HG03442 (cell line): Measurements from ENCODE around the gene LRP6.
"Not testable (repeated sequence)": the region's sequence is repeated elsewhere in the genome, so short reads cannot be mapped to it uniquely, and the experiment has no call there.

Experiments
- ATAC-seq: cut with Tn5 transposase; IDR thresholded peaks from one replicate; pipeline ENCODE4 v1.9.1; 2021; ENCODE audit warnings: mild to moderate bottlenecking, moderate library complexity; ENCODE audit not compliant: unreplicated experiment

LRP6 gene

DNA sequence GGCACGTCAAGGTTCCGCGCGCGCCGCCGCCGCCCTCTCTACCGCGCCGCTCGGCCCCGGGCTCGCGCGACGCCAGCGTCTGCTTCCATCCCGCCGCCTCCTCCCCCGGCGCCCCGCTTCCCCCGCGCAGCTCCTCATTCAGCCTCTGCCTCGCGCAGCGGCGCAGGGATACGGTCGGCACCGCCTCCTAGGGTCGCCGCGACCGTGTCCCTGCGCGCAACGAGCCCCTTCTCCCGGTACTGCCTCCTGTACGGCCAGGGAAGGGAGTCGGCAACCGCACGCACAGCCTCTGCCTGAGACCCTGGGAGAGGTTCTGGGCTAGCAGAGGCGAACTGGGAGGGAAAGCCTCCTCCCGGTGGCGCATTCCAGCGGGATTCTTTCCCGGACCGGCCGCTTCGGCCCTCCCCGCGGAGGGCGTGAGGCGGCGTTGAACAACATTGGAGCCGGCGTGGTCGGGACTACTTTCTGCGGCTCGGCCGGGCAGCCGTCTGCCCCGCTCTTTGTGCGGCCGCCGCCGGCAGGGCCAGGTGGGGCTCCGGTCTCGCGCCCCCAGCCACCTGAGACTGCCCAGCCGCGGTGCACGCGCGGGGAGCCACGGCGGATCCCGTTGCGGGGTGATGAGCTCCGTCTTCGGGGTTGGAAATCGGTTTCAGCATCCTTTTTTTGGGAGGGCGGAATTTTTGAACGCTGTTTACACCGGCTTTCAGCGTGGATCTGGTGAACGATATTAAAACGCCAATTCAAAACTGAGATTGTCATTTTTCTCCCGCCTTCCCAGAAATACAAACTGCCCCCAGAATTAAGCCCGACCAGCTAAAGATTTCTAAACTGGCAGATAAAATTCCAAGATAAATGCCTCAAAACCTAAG lies at the start of gene LRP6:
Gene LRP6, minus strand, starts transcription at position 172 of the 869 bp plus-strand sequence. CDS start 309 bp downstream, outside the sequence.
- ATAC-seq: peak; percentile 82

DNA sequence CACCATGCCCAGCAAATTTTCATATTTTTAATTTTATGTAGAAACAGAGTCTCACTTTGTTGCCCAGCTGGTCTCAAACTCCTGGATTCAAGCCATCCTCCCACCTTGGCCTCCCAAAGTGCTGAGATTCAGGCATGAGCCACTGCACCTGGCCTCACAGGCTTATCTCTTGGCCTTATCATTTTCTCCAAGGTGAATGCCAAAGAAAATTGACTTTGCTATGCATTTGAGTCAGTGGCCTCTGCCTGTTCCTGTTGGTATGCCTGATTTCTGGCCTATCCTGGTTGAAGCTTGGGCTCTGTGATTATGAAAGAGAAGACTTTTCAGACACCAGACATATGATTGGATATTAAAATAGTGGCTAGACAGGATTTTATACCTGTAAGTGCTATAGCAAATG lies 49.0 kb upstream of the LRP6 start:
- ATAC-seq: no peak

DNA sequence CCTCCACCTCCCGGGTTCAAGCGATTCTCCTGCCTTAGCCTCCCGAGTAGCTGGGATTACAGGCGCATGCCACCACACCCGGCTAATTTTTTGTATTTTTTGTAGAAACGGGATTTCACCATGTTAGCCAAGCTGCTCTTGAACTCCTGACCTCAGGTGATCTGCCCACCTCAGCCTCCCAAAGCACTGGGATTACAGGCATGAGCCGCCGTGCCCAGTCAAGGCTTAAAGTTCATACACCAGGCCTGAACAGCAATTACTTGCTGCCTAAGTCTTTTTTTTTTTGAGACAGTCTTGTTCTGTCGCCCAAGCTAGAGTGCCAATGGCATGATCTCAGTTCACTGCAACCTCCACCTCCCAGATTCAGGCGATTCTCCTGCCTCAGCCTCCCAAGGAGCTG lies 43.9 kb upstream of the LRP6 start:
- not testable (repeated sequence) for ATAC-seq

DNA sequence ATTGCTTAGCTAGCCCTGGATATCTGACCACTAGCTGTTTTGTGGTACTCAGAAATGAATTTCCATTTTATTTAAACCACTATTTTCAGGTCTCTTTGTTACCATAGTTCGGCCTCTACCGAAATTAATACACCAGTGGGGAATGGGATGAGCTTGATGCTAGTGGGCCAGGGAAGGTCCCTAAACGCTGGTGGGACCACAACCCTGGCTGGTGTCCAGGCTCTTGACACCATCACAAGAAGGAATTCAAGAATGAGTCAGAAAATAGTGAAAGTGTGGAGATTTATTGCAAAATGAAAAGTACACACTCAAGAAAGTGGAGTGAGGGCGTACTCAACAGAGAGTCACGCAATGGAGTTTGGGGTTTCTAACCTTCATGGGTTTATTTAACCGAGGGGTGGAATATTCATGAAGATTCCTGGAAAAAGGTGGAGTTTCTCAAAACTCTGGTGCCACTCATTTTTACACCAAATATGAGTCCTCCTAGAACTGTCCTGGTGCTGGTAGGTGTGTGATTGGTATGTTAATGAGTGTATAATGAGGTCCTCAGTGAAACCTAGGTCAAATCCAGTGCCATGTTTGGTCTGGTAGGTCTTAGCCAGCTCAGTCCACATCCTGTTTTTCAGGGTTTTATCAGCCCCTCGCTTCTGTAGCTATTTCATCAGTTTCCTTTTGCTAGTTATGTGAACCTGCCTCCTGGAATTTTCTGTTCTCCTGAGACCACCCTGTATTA lies 38.9 kb upstream of the LRP6 start:
- ATAC-seq: no peak

DNA sequence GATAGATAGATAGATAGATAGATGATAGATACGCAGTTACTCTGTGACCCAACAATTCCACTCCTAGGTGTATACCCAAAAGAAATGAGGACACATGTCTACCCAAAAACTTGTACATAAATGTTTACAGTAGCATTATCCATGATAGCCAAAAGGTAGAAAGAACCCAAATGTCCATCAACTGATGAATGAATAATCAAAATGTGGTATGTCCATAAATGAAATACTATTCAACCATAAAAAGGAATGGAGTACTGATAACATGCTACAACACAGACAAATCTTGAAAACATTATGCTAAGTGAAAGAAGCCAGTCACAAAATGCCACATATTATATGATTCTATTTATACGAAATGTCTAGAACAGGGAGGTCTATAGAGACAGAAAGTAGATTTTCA lies 36.1 kb upstream of the LRP6 start:
- ATAC-seq: no peak

DNA sequence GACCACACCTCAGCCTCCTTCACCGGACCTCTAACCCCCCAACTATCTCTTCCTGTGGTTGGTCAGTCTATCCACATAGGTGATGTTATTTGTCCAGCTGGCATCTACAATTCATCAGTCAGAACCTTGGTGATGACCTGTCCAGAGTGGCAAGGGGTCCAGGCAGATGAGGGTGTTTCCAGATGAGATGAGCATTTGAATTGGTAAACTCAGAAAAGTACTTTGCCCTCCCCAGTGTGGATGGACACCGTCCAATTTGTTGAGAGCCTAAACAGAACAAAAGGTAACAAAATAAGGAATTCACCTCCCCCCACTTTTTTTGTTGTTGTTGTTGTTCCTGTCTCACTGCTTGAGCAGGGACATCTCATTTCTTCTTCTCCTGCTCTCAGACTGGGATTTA lies 34.3 kb upstream of the LRP6 start:
- no peak for ATAC-seq

DNA sequence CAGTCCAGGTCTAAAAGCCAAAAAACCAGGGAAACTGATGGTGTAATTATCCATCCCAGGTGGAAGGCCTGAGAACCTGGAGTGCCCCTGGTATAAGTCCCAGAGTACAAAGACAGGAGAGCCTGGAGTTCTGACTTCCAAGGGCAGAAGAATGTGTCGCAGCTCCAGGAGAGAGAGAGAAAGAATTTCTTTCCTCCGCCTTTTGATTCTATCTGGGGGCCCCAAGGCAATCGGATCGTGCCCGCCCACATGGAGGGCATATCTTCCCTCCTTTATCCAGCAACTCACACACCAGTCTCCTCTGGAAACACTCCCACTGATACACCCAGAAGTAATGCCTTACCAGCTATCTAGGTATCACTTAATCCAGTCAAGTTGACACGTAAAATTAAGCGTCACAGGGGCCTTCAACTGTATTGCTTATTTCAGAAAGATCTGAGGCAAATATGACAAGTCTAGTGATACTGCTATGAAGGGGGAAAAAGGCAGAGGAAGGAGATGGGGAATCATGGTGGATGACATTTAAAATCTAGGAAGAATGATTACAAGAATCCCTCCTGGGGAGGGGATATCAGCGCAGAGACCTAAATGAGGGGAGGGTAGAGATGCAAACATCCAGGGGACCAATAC lies 30.5 kb upstream of the LRP6 start:
- no peak for ATAC-seq

DNA sequence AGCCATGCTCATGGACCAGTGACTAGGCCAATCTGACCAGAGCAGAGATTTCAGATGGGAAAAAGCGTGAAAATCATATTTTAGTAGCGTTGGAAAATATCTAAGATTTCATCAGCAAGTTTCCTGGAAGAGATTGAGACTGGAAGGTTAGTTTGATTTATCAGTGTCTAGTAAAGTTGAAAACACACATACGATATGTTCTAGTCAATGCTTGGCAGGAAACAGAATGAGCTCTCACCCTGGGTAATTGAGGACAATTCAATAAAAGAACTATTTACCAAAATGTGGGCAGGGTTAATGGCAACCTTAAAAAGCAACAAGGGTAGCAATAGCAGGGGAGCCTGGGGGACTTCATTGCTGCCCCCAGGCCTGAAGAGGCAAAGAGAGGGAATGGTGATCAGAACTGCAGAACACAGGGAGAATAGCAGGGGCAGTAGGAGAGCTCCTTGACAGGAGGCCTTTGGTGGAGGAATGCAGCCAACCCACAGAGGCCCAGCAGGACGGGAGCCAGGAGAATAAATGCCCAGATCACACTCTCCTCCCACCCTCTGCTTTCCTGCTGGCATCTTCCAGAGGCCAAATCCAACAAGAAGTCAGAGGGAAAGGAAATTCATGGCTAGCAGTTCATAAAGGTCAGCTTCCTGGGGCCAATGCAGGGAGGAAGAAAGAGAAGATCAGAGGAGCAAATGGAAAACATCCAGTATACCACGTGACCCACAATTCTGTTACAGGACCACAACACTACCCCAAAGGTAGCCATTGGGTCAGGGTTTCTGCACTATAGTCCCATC lies 27.6 kb upstream of the LRP6 start:
- no peak for ATAC-seq

DNA sequence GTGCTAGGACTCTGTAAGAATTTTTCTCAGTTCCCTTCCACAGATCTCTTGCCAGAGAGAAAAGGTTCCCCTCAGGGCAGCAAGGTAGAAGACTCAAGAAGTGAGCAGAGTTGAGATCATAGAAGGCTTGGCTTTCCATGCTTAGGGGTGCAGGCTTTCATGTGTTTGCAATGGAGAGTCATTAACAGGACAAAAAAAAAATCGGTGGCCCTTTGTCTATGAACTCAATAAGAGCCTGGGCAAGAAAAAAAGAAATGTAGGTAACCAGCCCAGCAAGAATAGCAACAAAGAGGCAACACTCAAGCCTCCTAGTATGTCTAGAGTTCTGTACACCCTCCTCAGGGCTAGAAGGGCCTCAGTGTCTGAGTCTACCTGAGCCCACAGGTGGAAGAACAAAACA lies 23.4 kb upstream of the LRP6 start:
- no peak for ATAC-seq

DNA sequence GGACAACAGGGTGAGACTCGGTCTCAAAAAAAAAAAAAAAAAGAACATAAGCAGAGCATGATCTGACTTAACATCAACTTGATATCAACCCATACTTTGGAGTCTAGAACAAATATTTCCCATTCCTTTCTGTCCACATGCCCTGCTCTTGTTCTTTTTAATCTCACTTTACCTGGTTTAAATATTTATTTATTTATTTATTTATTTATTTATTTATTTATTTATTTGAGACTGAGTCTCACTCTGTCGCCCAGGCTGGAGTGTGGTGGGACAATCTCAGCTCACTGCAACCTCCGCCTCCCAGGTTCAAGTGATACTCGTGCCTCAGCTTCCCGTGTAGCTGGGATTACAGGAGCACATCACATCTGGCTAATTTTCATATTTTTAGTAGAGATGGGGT lies 19.6 kb upstream of the LRP6 start:
- ATAC-seq: no peak

DNA sequence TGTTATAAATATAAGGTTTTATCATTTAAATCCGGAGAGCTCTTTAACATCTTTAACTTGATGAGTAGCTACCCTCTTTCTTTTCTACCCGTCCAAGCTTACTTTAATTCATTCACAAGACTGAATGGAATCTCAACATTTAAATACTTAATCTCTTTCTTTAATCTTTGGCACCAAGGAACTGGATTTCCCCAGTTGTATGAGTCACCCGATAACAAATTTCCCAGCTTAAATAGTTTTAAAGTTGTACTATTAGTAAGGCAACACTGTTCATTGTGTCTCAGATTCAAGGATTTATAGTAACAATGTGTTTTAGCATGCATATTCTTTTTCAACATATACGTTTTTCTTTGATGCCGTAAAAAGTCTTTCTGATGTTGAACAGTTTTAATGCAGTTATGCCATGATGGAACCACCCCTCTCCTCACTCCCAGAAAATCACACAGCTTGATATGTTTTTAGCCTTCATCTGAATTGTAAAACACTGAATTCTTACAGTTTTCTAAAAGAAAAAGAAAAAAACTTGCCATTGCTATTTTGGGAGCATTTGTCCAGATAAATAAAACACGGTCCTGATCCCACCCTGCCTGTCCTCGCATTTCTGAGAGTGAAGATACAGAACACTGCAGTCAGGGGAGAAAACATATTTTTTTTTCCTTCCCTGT lies 16.0 kb upstream of the LRP6 start:
- ATAC-seq: no peak

DNA sequence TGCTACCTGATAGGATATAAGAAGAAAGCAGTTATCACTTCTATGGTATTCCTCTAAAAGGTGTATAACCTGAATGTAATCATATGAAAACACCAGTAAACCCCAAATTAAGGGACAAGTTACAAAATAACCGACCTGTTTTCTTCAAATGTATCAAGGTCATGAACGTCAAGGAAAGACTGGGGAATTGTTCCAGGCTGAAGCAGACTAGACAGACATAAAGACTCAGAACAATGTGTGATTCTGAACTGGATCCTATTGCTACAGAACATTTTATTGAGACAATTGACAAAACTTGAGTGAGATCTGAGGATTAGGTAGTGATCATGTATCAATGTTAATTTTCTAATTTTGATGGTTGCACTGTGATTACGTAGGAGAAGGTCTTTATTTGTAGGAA lies 15.4 kb upstream of the LRP6 start:
- no peak for ATAC-seq

DNA sequence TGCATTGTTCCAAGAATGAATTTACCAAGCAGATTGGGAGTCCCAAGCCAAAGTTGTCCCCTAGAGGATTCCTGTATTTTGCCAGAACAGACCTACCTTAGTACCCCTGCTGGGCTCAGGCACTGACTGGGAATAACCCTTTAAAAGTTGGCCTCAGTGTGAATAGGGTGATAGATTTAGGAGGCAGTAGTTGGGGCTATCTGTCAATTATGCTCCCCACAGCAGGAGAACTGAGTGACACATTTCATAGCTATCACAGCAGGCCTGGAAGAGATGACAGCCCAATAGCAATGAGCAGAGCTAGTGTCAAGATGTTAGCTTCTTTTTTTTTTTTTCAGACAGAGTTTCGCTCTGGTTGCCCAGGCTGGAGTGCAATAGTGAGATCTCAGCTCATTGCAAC lies 14.3 kb upstream of the LRP6 start:
- ATAC-seq: no peak

DNA sequence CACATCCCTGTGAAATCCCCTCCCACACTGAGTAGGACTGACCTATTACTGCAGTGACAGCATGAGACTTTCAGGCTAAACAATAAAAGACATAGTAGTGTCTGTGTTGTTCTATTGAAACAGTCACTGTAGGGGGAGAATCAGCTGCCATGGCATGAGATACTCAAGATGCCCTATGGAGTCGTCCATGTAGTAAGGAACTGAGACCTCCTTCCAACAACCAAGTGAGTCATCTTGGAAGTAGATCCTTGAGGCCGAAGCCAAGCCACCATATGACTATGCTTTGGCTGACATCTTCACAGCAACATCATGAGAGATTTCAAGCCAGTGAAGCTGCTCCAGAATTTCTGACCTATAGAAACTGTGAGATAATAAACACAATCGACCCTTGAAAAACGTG lies 12.1 kb upstream of the LRP6 start:
- ATAC-seq: no peak

DNA sequence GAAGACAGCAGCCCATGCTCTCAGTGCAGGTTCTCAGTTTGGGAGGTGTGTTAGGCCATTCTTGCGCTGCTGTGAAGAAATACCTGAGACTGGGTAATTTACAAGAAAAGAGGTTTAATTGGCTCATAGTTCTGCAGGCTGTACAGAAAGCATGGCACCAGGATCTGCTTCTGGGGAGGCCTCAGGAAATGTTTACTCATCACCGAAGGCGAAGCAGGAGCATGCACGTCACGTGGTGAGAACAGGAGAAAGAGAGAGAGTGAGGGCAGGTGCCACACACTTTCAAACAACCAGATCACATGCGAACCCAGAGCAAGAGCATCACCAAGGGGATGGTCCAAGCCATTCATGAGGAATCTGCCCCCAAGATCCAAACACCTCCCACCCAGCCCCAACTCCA lies 9.0 kb upstream of the LRP6 start:
- ATAC-seq: no peak

DNA sequence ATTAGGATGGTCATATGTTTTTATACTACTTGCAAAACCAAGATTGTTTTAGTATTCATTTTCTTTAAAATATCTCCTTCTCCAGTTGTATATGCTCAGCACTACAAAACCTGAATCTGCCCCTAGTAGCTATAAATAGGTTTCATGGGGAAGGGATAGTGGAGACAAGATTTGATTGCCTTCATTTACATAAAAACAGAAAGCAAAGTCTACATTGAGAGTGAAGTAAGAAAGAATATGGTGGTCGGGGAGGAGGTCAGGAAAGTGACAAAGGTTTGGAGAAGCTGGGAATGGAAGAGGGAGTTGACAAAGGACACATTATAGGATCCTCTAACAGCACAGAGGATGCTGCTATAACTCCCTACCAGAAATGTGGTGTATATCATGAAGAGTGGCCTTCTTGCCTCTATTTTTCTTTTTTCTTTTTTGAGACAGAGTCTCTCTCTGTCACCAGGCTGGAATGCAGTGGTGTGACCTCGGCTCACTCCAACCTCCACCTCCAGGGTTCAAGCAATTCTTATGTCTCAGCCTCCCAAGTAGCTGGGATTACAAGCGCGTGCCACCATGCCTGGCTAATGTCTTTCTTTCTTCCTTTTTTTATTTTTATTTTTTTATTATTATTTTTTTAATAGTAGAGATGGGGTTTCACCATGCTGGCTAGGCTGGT lies 6.6 kb upstream of the LRP6 start:
- no peak for ATAC-seq

DNA sequence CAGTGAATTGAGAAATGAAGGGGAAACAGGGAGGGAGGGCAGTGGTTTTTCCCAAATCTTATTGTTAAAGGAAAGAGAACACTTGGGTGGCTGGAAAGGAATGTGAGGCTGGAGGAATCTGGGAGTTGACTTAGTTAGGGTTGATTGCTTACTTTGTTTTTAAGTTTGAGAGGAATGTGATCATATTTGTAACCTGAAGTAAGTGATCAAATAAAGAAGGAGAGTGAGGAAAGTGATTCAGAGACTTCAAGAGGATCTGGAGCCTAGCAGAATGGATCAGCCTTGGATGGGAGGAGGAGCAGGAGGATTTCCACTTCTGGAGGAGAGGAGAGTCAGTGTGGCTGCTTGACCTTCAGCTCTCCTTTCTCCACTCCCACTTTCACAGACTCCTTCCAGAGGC lies 6.0 kb upstream of the LRP6 start:
- no peak for ATAC-seq

DNA sequence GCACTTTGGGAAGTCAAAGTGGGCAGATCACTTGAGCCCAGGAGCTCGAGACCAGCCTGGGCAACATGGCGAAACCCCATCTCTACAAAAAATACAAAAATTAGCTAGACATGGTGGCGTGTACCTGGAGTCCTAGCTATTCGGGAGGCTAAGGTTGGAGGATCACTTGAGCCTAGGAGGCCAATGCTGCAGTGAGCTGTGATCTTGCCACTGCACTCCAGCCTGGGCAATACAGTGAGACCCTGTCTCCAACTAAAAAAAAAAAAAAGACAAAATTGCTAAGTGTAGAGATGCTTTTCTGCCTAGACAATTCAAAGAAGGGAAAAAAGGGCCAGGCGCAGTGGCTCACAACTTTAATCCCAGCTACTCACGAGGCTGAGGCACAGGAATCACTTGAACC lies 3.4 kb upstream of the LRP6 start:
- ATAC-seq: no peak

DNA sequence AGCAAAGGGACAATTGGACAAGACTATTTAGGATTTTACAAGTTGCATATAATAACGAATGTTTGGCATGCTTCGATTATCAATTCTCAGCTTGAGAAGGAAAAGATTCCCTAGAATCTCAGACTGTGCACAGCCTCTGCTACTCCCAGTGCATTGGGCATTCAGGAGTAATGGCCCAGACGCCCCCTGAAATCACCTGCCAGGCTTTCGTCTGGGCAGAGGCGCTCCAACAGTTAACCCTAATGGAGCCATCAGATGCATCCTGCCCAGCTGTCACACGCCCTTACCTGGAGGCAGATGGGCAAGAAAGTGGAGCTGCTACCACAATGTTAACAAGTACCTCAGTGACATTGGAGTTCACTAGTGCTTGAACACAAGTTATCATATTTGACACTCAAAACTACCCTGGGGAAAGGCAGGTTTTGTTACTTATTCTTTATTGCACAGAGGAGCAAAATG lies 927 bp upstream of the LRP6 start:
- no peak for ATAC-seq

DNA sequence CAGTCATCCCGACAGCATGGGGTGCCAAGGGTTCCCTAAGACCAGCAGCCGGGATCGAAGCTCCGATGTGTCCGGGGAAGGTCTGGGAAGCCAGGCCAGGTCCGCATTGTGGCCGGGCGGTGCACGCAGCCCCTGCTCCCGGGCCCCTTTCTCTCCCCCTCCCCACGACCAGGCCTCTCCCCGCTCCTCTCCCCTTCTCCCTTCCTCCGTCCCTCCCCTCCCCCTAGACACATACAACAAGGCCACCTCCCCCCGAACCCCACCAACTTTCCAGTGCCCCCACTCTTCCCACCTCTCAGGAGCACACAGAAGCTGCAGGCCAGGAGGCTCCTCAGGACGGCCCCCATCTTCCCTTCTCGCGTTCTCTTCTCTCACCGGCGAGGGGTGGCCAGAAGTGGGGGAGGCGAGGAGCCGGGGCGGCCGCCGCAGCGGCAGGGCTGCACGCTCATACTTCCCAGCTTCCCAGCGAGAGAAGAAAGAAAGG lies 413 bp downstream of the LRP6 start:
- ATAC-seq: no peak
